Measurements from ENCODE around the gene VWA3B. TPM values are rescaled to one million over a fixed set of nuclear protein-coding genes. Genes with fewer than 3 reads are reported as not detected.

The VWA3B gene
- total RNA-seq, 1 experiment from 2014 or later = not detected

DNA sequence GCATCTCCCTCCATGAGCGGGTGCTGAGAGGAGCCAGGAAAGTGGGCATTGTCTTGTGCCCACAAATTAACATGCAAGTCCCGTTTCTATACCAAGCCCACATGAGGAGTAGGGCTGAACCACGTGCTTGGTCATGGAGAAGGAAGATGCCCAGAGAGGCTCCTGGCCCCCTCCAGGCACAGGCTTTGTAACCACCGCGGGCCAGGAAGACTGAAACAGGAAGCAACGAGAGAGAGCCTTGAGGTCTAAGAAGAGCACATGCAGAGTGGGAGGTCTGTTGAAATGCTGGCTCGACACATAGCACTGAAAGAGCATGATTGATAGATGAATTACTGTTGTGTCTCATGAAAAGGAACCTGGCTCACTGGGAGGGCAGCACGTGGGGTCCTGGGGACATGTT is 36.3 kb downstream of the VWA3B start:
- peaks cover 0 to 5% of the 10 kb centered on the region in 2 experiments; a peak in 1 of 4 replicates for H3K4me1 Mint-ChIP-seq
- Histone ChIP-seq H3K9ac (ENCODE audit: extremely low read depth, insufficient read length, low read length) (no peak overlapping the region), H2BK120ac (ENCODE audit: low read depth, low read length, poor library complexity, severe bottlenecking) (no peak overlapping the region), H3K79me1 (ENCODE audit: insufficient read depth, low read depth, low read length, poor library complexity, severe bottlenecking) (no peaks in the 10 kb centered on the region), H4K91ac (ENCODE audit: insufficient read length, low read depth, low read length) (no peak overlapping the region), H2BK5ac (ENCODE audit: insufficient read length, low read length) (no peak overlapping the region), H3K56ac (ENCODE audit: insufficient read length, low read depth, low read length) (no peak overlapping the region), H3T11ph (ENCODE audit: low read length) (no peak overlapping the region), H2AFZ (ENCODE audit: low read length) (no peak overlapping the region), H3K23ac (ENCODE audit: insufficient read length, low read depth, low read length) (no peak overlapping the region), H3K4ac (ENCODE audit: low read depth, low read length) (no peak overlapping the region), H3K9me3 (ENCODE audit: control insufficient read depth, low read depth, low read length) (no peaks in the 10 kb centered on the region), H2BK20ac (ENCODE audit: low read depth, low read length, poor library complexity, severe bottlenecking) (no peak overlapping the region), H3K23me2 (ENCODE audit: insufficient read length, low read depth, low read length, poor library complexity, severe bottlenecking) (no peaks in the 10 kb centered on the region), H3K4me1 (ENCODE audit: insufficient read depth, low read length) (no peaks in the 10 kb centered on the region), H3K14ac (ENCODE audit: insufficient read depth, low read length) (no peak overlapping the region), H3K27ac (ENCODE audit: insufficient read length, low read depth, low read length) (no peak overlapping the region), H4K8ac (replicated peaks; ENCODE audit: insufficient read length, low read depth, low read length) (no peak overlapping the region), H3K4me2 (ENCODE audit: insufficient read depth, insufficient read length, low read length) (no peak overlapping the region), H3K27me3 (ENCODE audit: insufficient read depth, low read length) (no peaks in the 10 kb centered on the region; the same call in 1 of the 2 replicates), H3K18ac (ENCODE audit: insufficient read length, low read depth, low read length) (no peak overlapping the region), H3K79me2 (ENCODE audit: insufficient read depth, low read length) (no peaks in the 10 kb centered on the region), H2BK12ac (ENCODE audit: insufficient read length, low read depth, low read length) (no peak overlapping the region), H2AK5ac (ENCODE audit: insufficient read length, low read length) (no peak overlapping the region), H2BK15ac (ENCODE audit: low read depth, low read length) (no peak overlapping the region), H4K20me1 (ENCODE audit: control insufficient read depth, insufficient read depth, insufficient read length) (no peaks in the 10 kb centered on the region), H4K5ac (ENCODE audit: insufficient read length, low read depth, low read length) (no peak overlapping the region)
- H3K27ac Mint-ChIP-seq = no peak overlapping the region
- TF ChIP-seq, protein P1, sequence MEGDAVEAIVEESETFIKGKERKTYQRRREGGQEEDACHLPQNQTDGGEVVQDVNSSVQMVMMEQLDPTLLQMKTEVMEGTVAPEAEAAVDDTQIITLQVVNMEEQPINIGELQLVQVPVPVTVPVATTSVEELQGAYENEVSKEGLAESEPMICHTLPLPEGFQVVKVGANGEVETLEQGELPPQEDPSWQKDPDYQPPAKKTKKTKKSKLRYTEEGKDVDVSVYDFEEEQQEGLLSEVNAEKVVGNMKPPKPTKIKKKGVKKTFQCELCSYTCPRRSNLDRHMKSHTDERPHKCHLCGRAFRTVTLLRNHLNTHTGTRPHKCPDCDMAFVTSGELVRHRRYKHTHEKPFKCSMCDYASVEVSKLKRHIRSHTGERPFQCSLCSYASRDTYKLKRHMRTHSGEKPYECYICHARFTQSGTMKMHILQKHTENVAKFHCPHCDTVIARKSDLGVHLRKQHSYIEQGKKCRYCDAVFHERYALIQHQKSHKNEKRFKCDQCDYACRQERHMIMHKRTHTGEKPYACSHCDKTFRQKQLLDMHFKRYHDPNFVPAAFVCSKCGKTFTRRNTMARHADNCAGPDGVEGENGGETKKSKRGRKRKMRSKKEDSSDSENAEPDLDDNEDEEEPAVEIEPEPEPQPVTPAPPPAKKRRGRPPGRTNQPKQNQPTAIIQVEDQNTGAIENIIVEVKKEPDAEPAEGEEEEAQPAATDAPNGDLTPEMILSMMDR (conservative IDR thresholded peaks at IDR 0.05) = no peak
- H3K9me3 Mint-ChIP-seq = no peaks in the 10 kb centered on the region
- peaks cover 74% of the 10 kb centered on the region for H3K27me3 Mint-ChIP-seq (ENCODE audit: low read depth)
- no CpG with 5 or more reads among the region's 8 CpGs for WGBS (ENCODE audit: extremely low coverage, insufficient read length, low lambda C conversion rate)
- H3K4me3 Mint-ChIP-seq = no peak overlapping the region
- H3K36me3 Mint-ChIP-seq (ENCODE audit: insufficient read depth in 1 of 3, low read depth in 3 of 3) = no peaks in the 10 kb centered on the region
- DNase-seq = no peak
